Suprapubic skin (tissue), 4 donors: ENCODE data around the gene CHAT.

Experiments used
- CTCF ChIP-seq, 2 donors: fragments of 200-600 bp in 1 of 2; fragments of 450-650 bp in 1 of 2; sonication (generic) in 1 of 2; IDR thresholded peaks; one replicate each; pipeline ENCODE4 v1.5.1; 2016 to 2019; ENCODE audit warnings: antibody characterized with exemption in 2 of 2, mild to moderate bottlenecking in 1 of 2, moderate library complexity in 1 of 2
- EP300 ChIP-seq: sonication (generic); formaldehyde crosslinking; IDR thresholded peaks from one replicate; pipeline ENCODE4 v1.6.1; 2017; ENCODE audit warnings: antibody characterized with exemption
- POLR2A ChIP-seq, 2 donors: fragments of 450-650 bp; IDR thresholded peaks; one replicate each; pipeline ENCODE4 v1.6.1; 2017; ENCODE audit warnings: antibody characterized with exemption in 2 of 2, mild to moderate bottlenecking in 2 of 2, moderate library complexity in 2 of 2
- POLR2AphosphoS5 ChIP-seq, 3 donors: sonication (generic); formaldehyde crosslinking; IDR thresholded peaks; one replicate each; pipeline ENCODE4 v1.6.1; 2017; ENCODE audit warnings: antibody characterized with exemption in 3 of 3

GRCh38 chr10:49615721-49616120, 1.9 kb downstream of the CHAT start:
- TF ChIP-seq CTCF (IDR thresholded peaks at IDR 0.05), result no peak
- no peak for TF ChIP-seq POLR2A (IDR thresholded peaks at IDR 0.05)
- no peak for TF ChIP-seq POLR2AphosphoS5 (IDR thresholded peaks at IDR 0.05)
- no peak for TF ChIP-seq EP300
